Umbilical cord (tissue), 2 donors: ENCODE results near the gene MROH7. TPM values are rescaled to one million over a fixed set of nuclear protein-coding genes. Genes with fewer than 3 reads are reported as not detected.

ENCODE experiments used
- DNase-seq: peaks from one replicate; pipeline ENCODE4 v3.0.0-alpha.2; 2015; ENCODE audit warnings: low spot score
- total RNA-seq: library from RNA; depleted of rRNA; stranded (reverse); fragments of >200 nt; gene quantifications from one replicate; pipeline ENCODE4 v1.2.3, GENCODE V29; 2014; ENCODE audit warnings: low replicate concordance; ENCODE audit not compliant: insufficient read depth

The MROH7 gene
- total RNA-seq, 1 donor from 2014 or later = 4.1 TPM

- DNase-seq = no peak
Measured at GRCh38 chr1:54695764-54696163, 54.2 kb downstream of the MROH7 start.

GRCh38 chr1:54696262-54696661, 54.7 kb downstream of the MROH7 start:
- no peak for DNase-seq

- no peak for DNase-seq
Measured at GRCh38 chr1:54697896-54698295, 56.3 kb downstream of the MROH7 start.

GRCh38 chr1:54698346-54698745, 56.8 kb downstream of the MROH7 start:
- no peak for DNase-seq

GRCh38 chr1:54699936-54700525, 58.4 kb downstream of the MROH7 start:
- DNase-seq = no peak

- no peak for DNase-seq
Measured at GRCh38 chr1:54701066-54701465, 59.5 kb downstream of the MROH7 start.

- DNase-seq = no peak
Measured at GRCh38 chr1:54701996-54702395, 60.4 kb downstream of the MROH7 start.

- no peak for DNase-seq
Measured at GRCh38 chr1:54703471-54703870, 61.9 kb downstream of the MROH7 start.

- no peak for DNase-seq
Measured at GRCh38 chr1:54705153-54705552, 63.6 kb downstream of the MROH7 start.

- DNase-seq = no peak
Measured at GRCh38 chr1:54706419-54706818, 64.8 kb downstream of the MROH7 start.

GRCh38 chr1:54708385-54708784, 66.8 kb downstream of the MROH7 start:
- DNase-seq = no peak

- no peak for DNase-seq
Measured at GRCh38 chr1:54709547-54710292, 68.1 kb downstream of the MROH7 start.

- no peak for DNase-seq
Measured at GRCh38 chr1:54710434-54710833, 68.8 kb downstream of the MROH7 start.

- no peak for DNase-seq
Measured at GRCh38 chr1:54710841-54711240, 69.3 kb downstream of the MROH7 start.

- no peak for DNase-seq
Measured at GRCh38 chr1:54711536-54711935, 70.0 kb downstream of the MROH7 start.

GRCh38 chr1:54714881-54715492, 73.4 kb downstream of the MROH7 start:
- no peak for DNase-seq

GRCh38 chr1:54715493-54716298, 74.1 kb downstream of the MROH7 start, which contains the start of gene TTC4:
Gene TTC4 (plus strand): TSS chr1:54715861. CDS start chr1:54715909, 48 bp downstream.
- DNase-seq = peak; percentile 84

- DNase-seq = no peak
Measured at GRCh38 chr1:54716299-54717047, 74.9 kb downstream of the MROH7 start.

- DNase-seq = no peak
Measured at GRCh38 chr1:54721719-54722118, 80.1 kb downstream of the MROH7 start.

GRCh38 chr1:54723985-54724384, 82.4 kb downstream of the MROH7 start:
- DNase-seq = no peak

- no peak for DNase-seq
Measured at GRCh38 chr1:54724771-54725170, 83.2 kb downstream of the MROH7 start.
